ENCODE measurements around the gene CAPN14. TPM values are rescaled to one million over a fixed set of nuclear protein-coding genes. Genes with fewer than 3 reads are reported as not detected.

Gene CAPN14
- total RNA-seq, 1 donor from 2014 or later: 0.10 TPM

- Mint-ChIP-seq H3K9me3 (ENCODE audit: low read depth) (no peaks in the 10 kb centered on the region), H3K4me1 (ENCODE audit: low read depth) (no peaks in the 10 kb centered on the region), H3K36me3 (ENCODE audit: low read depth) (no peaks in the 10 kb centered on the region), H3K27ac (ENCODE audit: unreplicated experiment) (no peak overlapping the region), H3K4me3 (ENCODE audit: unreplicated experiment) (no peak overlapping the region), H3K27me3 (ENCODE audit: low read depth) (peaks cover 28% of the 10 kb centered on the region)
- no peak for TF ChIP-seq CTCF (IDR thresholded peaks at IDR 0.05)
- no peak for DNase-seq (ENCODE audit: low spot score)
Measured at GRCh38 chr2:31176742-31177141, 40.6 kb downstream of the CAPN14 start.

- Mint-ChIP-seq H3K27me3 (ENCODE audit: low read depth) (peaks cover 28% of the 10 kb centered on the region), H3K4me1 (ENCODE audit: low read depth) (no peaks in the 10 kb centered on the region), H3K4me3 (ENCODE audit: unreplicated experiment) (no peak overlapping the region), H3K36me3 (ENCODE audit: low read depth) (no peaks in the 10 kb centered on the region), H3K27ac (ENCODE audit: unreplicated experiment) (no peak overlapping the region), H3K9me3 (ENCODE audit: low read depth) (no peaks in the 10 kb centered on the region)
- no peak for DNase-seq (ENCODE audit: low spot score)
- TF ChIP-seq CTCF (IDR thresholded peaks at IDR 0.05): no peak
Measured at GRCh38 chr2:31171142-31171541, 46.2 kb downstream of the CAPN14 start.

- DNase-seq (ENCODE audit: low spot score): no peak
- H3K4me1 Mint-ChIP-seq (ENCODE audit: low read depth): no peaks in the 10 kb centered on the region
- TF ChIP-seq CTCF (IDR thresholded peaks at IDR 0.05): peak; percentile 96
- H3K4me3 Mint-ChIP-seq (ENCODE audit: unreplicated experiment): no peak overlapping the region
- no peaks in the 10 kb centered on the region for H3K9me3 Mint-ChIP-seq (ENCODE audit: low read depth)
- H3K27me3 Mint-ChIP-seq (ENCODE audit: low read depth): peaks cover 29% of the 10 kb centered on the region
- no peaks in the 10 kb centered on the region for H3K36me3 Mint-ChIP-seq (ENCODE audit: low read depth)
- no peak overlapping the region for H3K27ac Mint-ChIP-seq (ENCODE audit: unreplicated experiment)
Measured at GRCh38 chr2:31170071-31170698, 47.1 kb downstream of the CAPN14 start.

- Mint-ChIP-seq H3K36me3 (ENCODE audit: low read depth) (no peaks in the 10 kb centered on the region), H3K27ac (ENCODE audit: unreplicated experiment) (no peak overlapping the region), H3K9me3 (ENCODE audit: low read depth) (no peaks in the 10 kb centered on the region), H3K4me1 (ENCODE audit: low read depth) (no peaks in the 10 kb centered on the region), H3K4me3 (ENCODE audit: unreplicated experiment) (no peak overlapping the region), H3K27me3 (ENCODE audit: low read depth) (peaks cover 30% of the 10 kb centered on the region)
- no peak for DNase-seq (ENCODE audit: low spot score)
- TF ChIP-seq CTCF (IDR thresholded peaks at IDR 0.05): no peak
Measured at GRCh38 chr2:31168291-31168690, 49.0 kb downstream of the CAPN14 start.

- no peaks in the 10 kb centered on the region for H3K36me3 Mint-ChIP-seq (ENCODE audit: low read depth)
- H3K9me3 Mint-ChIP-seq (ENCODE audit: low read depth): no peaks in the 10 kb centered on the region
- peaks cover 33% of the 10 kb centered on the region for H3K27me3 Mint-ChIP-seq (ENCODE audit: low read depth)
- no peaks in the 10 kb centered on the region for H3K4me1 Mint-ChIP-seq (ENCODE audit: low read depth)
- H3K4me3 Mint-ChIP-seq (ENCODE audit: unreplicated experiment): no peak overlapping the region
- no peak for DNase-seq (ENCODE audit: low spot score)
- H3K27ac Mint-ChIP-seq (ENCODE audit: unreplicated experiment): no peak overlapping the region
- no peak for TF ChIP-seq CTCF (IDR thresholded peaks at IDR 0.05)
Measured at GRCh38 chr2:31166925-31167324, 50.4 kb downstream of the CAPN14 start.
